ENCODE data around the gene NTRK3. TPM values are rescaled to one million over a fixed set of nuclear protein-coding genes. Genes with fewer than 3 reads are reported as not detected.

NTRK3 gene
- total RNA-seq, 6 experiments from 2014 or later = 0.02 TPM; not detected in 5

GRCh38 chr15:88077296-88078020 is 179.1 kb downstream of the NTRK3 start:
- H3K36me3 Mint-ChIP-seq (ENCODE audit: low read depth) = no peaks in the 10 kb centered on the region
- no peak for DNase-seq
- no peak for TF ChIP-seq CTCF (IDR thresholded peaks at IDR 0.05)

GRCh38 chr15:88076328-88076727 is 180.2 kb downstream of the NTRK3 start:
- Mint-ChIP-seq H3K27ac (no peak overlapping the region), H3K36me3 (ENCODE audit: low read depth) (no peaks in the 10 kb centered on the region), H3K4me3 (no peak overlapping the region), H3K27me3 (ENCODE audit: insufficient read depth) (no peaks in the 10 kb centered on the region), H3K4me1 (ENCODE audit: low read depth) (no peaks in the 10 kb centered on the region), H3K9me3 (peaks cover 25% of the 10 kb centered on the region)
- no peak for TF ChIP-seq CTCF (IDR thresholded peaks at IDR 0.05)
- no peak for DNase-seq

More at GRCh38 chr15:88077296-88078020, 179.1 kb downstream of the NTRK3 start:
- no peak overlapping the region for H3K4me3 Mint-ChIP-seq
- H3K4me1 Mint-ChIP-seq (ENCODE audit: low read depth) = no peaks in the 10 kb centered on the region
- H3K27me3 Mint-ChIP-seq (ENCODE audit: insufficient read depth) = no peaks in the 10 kb centered on the region
- no peak overlapping the region; the same call in 1 of the 2 replicates for H3K27ac Mint-ChIP-seq
- peaks cover 37% of the 10 kb centered on the region for H3K9me3 Mint-ChIP-seq

GRCh38 chr15:88075102-88075501 is 181.4 kb downstream of the NTRK3 start:
- H3K9me3 Mint-ChIP-seq = peaks cover 27% of the 10 kb centered on the region
- H3K4me1 Mint-ChIP-seq (ENCODE audit: low read depth) = no peaks in the 10 kb centered on the region
- no peak for TF ChIP-seq CTCF (IDR thresholded peaks at IDR 0.05)
- H3K36me3 Mint-ChIP-seq (ENCODE audit: low read depth) = no peaks in the 10 kb centered on the region
- no peak for DNase-seq
- no peak overlapping the region for H3K27ac Mint-ChIP-seq
- peaks cover 2% of the 10 kb centered on the region; the same call in 1 of the 2 replicates for H3K27me3 Mint-ChIP-seq (ENCODE audit: insufficient read depth)
- H3K4me3 Mint-ChIP-seq = no peak overlapping the region

- no peak overlapping the region for H3K27ac Mint-ChIP-seq
- H3K4me3 Mint-ChIP-seq = no peak overlapping the region
These were observed 182.2 kb downstream of the NTRK3 start for GRCh38 chr15:88074386-88074785.

GRCh38 chr15:88073391-88073691 is 183.2 kb downstream of the NTRK3 start:
- H3K36me3 Mint-ChIP-seq (ENCODE audit: low read depth) = no peaks in the 10 kb centered on the region
- no peaks in the 10 kb centered on the region for H3K4me1 Mint-ChIP-seq (ENCODE audit: low read depth)
- peaks cover 4% of the 10 kb centered on the region; the same call in 1 of the 2 replicates for H3K27me3 Mint-ChIP-seq (ENCODE audit: insufficient read depth)
- TF ChIP-seq CTCF (IDR thresholded peaks at IDR 0.05) = no peak
- no peak for DNase-seq
- H3K9me3 Mint-ChIP-seq = peaks cover 22% of the 10 kb centered on the region
- no peak overlapping the region for H3K4me3 Mint-ChIP-seq
- no peak overlapping the region for H3K27ac Mint-ChIP-seq

More at GRCh38 chr15:88074386-88074785, 182.2 kb downstream of the NTRK3 start:
- no peaks in the 10 kb centered on the region for H3K4me1 Mint-ChIP-seq (ENCODE audit: low read depth)
- H3K9me3 Mint-ChIP-seq = peaks cover 31% of the 10 kb centered on the region
- TF ChIP-seq CTCF (IDR thresholded peaks at IDR 0.05) = no peak
- DNase-seq = no peak
- no peaks in the 10 kb centered on the region for H3K36me3 Mint-ChIP-seq (ENCODE audit: low read depth)
- H3K27me3 Mint-ChIP-seq (ENCODE audit: insufficient read depth) = peaks cover 4% of the 10 kb centered on the region; the same call in 1 of the 2 replicates

Data from HFFc6 (cell line).